Hepatocyte (in vitro differentiated cells): Measurements from ENCODE around the gene BAIAP3. TPM values are rescaled to one million over a fixed set of nuclear protein-coding genes. Genes with fewer than 3 reads are reported as not detected.
A peak's percentile ranks its signal among the peaks of the same experiment; 100 is the strongest.
"Not testable (repeated sequence)": the region's sequence is repeated elsewhere in the genome, so short reads cannot be mapped to it uniquely, and the experiment has no call there.

Experiments
- DNase-seq: peaks from one replicate; pipeline ENCODE4 v3.0.0-alpha.2; 2016; ENCODE audit warnings: low spot score
- H2AFZ ChIP-seq: fragments of 200-600 bp; sonication (generic); 2 replicates; pipeline ENCODE4 v1.6.0; 2016; ENCODE audit warnings: antibody characterized with exemption, mild to moderate bottlenecking
- H3K27ac ChIP-seq: fragments of 200-600 bp; sonication (generic); 2 replicates; pipeline ENCODE4 v1.5.1; 2016; ENCODE audit warnings: mild to moderate bottlenecking
- H3K27me3 ChIP-seq: fragments of 200-600 bp; sonication (generic); 2 replicates; pipeline ENCODE4 v1.6.1; 2016
- H3K36me3 ChIP-seq: fragments of 200-600 bp; sonication (generic); replicated peaks from 2 replicates; pipeline ENCODE4 v1.5.1; 2016; ENCODE audit warnings: low read depth; ENCODE audit not compliant: insufficient read depth
- H3K4me1 ChIP-seq: fragments of 200-600 bp; sonication (generic); 2 replicates; pipeline ENCODE4 v1.5.1; 2016; ENCODE audit warnings: mild to moderate bottlenecking, moderate library complexity; ENCODE audit not compliant: insufficient read depth
- H3K4me2 ChIP-seq: fragments of 200-600 bp; sonication (generic); 2 replicates; pipeline ENCODE4 v1.6.0; 2016
- H3K4me3 ChIP-seq: fragments of 200-600 bp; sonication (generic); 2 replicates; pipeline ENCODE4 v1.5.1; 2016; ENCODE audit warnings: mild to moderate bottlenecking
- H3K79me2 ChIP-seq: fragments of 200-600 bp; sonication (generic); 2 replicates; pipeline ENCODE4 v1.6.0; 2017; ENCODE audit warnings: mild to moderate bottlenecking
- H3K9me2 ChIP-seq: fragments of 200-600 bp; sonication (generic); replicated peaks from 2 replicates; pipeline ENCODE4 v1.6.0; 2017; ENCODE audit warnings: mild to moderate bottlenecking; ENCODE audit not compliant: insufficient read depth
- H3K9me3 ChIP-seq: fragments of 200-600 bp; sonication (generic); 2 replicates; pipeline ENCODE4 v1.5.1; 2016; ENCODE audit warnings: low read depth, mild to moderate bottlenecking
- H4K20me1 ChIP-seq: fragments of 200-600 bp; sonication (generic); 2 replicates; pipeline ENCODE4 v1.6.0; 2016; ENCODE audit warnings: mild to moderate bottlenecking; ENCODE audit not compliant: insufficient read depth, poor library complexity, severe bottlenecking
- CTCF ChIP-seq: fragments of 200-600 bp; sonication (generic); IDR thresholded peaks from 2 replicates; pipeline ENCODE4 v1.5.1; 2016; ENCODE audit warnings: antibody characterized with exemption, mild to moderate bottlenecking; ENCODE audit not compliant: poor library complexity
- EZH2 ChIP-seq: fragments of 200-600 bp; sonication (generic); IDR thresholded peaks from 2 replicates; pipeline ENCODE4 v1.6.1; 2016; ENCODE audit warnings: antibody characterized with exemption, mild to moderate bottlenecking, borderline replicate concordance
- EZH2phosphoT487 ChIP-seq: fragments of 200-600 bp; sonication (generic); IDR thresholded peaks from one replicate; pipeline ENCODE4 v1.6.1; 2018; ENCODE audit warnings: antibody characterized with exemption, mild to moderate bottlenecking, low read depth, moderate library complexity; ENCODE audit not compliant: unreplicated experiment, severe bottlenecking
- WGBS: methylation state at CpG from one replicate; pipeline ENCODE4 v1.1.6; 2016; ENCODE audit warnings: low lambda C conversion rate; ENCODE audit errors: missing lambda C conversion rate; 5-methylcytosine and 5-hydroxymethylcytosine counted together
- polyA plus RNA-seq: library from polyadenylated mRNA; unstranded; fragments of >200 nt; fragmentation: Nextera tagmentation; extraction: Ambion mirVana; gene quantifications from 2 replicates; pipeline ENCODE4 v1.2.1, GENCODE V29; 2016
- total RNA-seq: library from RNA; depleted of rRNA; stranded (reverse); fragments of >200 nt; gene quantifications from 2 replicates; pipeline ENCODE4 v1.2.3, GENCODE V29; 2014

BAIAP3 gene
- total and polyA plus RNA-seq, 2 experiments from 2014 or later: 2.4 to 3.0 TPM

GRCh38 chr16:1327619-1327947, 5.9 kb upstream of the BAIAP3 start:
- H3K9me2 ChIP-seq: no peaks in the 10 kb centered on the region
- peaks cover 14% of the 10 kb centered on the region for H3K27me3 ChIP-seq
- no peak overlapping the region for H3K4me2 ChIP-seq
- no peaks in the 10 kb centered on the region for H3K9me3 ChIP-seq
- TF ChIP-seq CTCF: no peak
- TF ChIP-seq EZH2phosphoT487: no peak
- TF ChIP-seq EZH2: no peak
- WGBS: 60% methylated on average over 5 of the region's 5 CpGs
- H3K4me3 ChIP-seq: no peak overlapping the region
- H3K36me3 ChIP-seq: no peaks in the 10 kb centered on the region
- H4K20me1 ChIP-seq: peaks cover 8% of the 10 kb centered on the region
- H3K79me2 ChIP-seq: no peaks in the 10 kb centered on the region
- no peak for DNase-seq
- no peak overlapping the region for H3K27ac ChIP-seq
- H3K4me1 ChIP-seq: peaks cover 14% of the 10 kb centered on the region
- H2AFZ ChIP-seq: no peak overlapping the region

- not testable (repeated sequence) for DNase-seq
- 96% methylated on average over 20 of the region's 20 CpGs for WGBS
- H3K27me3 ChIP-seq: peaks cover 20% of the 10 kb centered on the region
These were observed 5.3 kb upstream of the BAIAP3 start for GRCh38 chr16:1328136-1328535.

GRCh38 chr16:1328961-1329360, 4.5 kb upstream of the BAIAP3 start:
- H3K36me3 ChIP-seq, H3K9me3 ChIP-seq, H3K4me3 ChIP-seq, H3K79me2 ChIP-seq, DNase-seq, H3K27ac ChIP-seq, H3K9me2 ChIP-seq, H2AFZ ChIP-seq, H4K20me1 ChIP-seq, H3K4me2 ChIP-seq: not testable (repeated sequence)
- H3K27me3 ChIP-seq: peaks cover 26% of the 10 kb centered on the region
- peaks cover 24% of the 10 kb centered on the region for H3K4me1 ChIP-seq
- WGBS: 96% methylated on average over 10 of the region's 10 CpGs

More at GRCh38 chr16:1328136-1328535, 5.3 kb upstream of the BAIAP3 start:
- H3K4me2 ChIP-seq, H3K27ac ChIP-seq, H4K20me1 ChIP-seq, H3K9me2 ChIP-seq, H3K36me3 ChIP-seq, H3K79me2 ChIP-seq, H3K9me3 ChIP-seq, H3K4me3 ChIP-seq, H2AFZ ChIP-seq: not testable (repeated sequence)
- H3K4me1 ChIP-seq: peaks cover 20% of the 10 kb centered on the region

GRCh38 chr16:1330260-1330914, 3.1 kb upstream of the BAIAP3 start:
- Histone ChIP-seq H3K27me3 (peaks cover 40% of the 10 kb centered on the region), H3K4me3 (no peak overlapping the region), H3K36me3 (no peaks in the 10 kb centered on the region), H3K4me2 (no peak overlapping the region), H4K20me1 (no peaks in the 10 kb centered on the region), H3K9me3 (no peaks in the 10 kb centered on the region), H2AFZ (no peak overlapping the region), H3K27ac (no peak overlapping the region), H3K4me1 (peaks cover 25% of the 10 kb centered on the region), H3K79me2 (no peaks in the 10 kb centered on the region), H3K9me2 (no peaks in the 10 kb centered on the region)
- no peak for DNase-seq
- TF ChIP-seq EZH2phosphoT487 (no peak), CTCF (peak; percentile 40)
- WGBS: 86% methylated on average over 16 of the region's 17 CpGs
